GM12864 (cell line): Measurements from ENCODE around the gene ANXA10.

ENCODE experiments used
- DNase-seq: peaks from one replicate; pipeline ENCODE4 v3.0.0-alpha.2; 2011; ENCODE audit warnings: low read depth
- H3K4me3 ChIP-seq: 2 replicates; pipeline ENCODE4 v1.5.1; 2011; ENCODE audit warnings: mild to moderate bottlenecking, low read depth, low read length, control low read depth
- CTCF ChIP-seq: IDR thresholded peaks from 2 replicates; pipeline ENCODE4 v1.5.1; 2011; ENCODE audit warnings: low read depth, mild to moderate bottlenecking, moderate library complexity, low read length, control low read depth, inconsistent platforms; ENCODE audit errors: missing control alignments

The ANXA10 gene

GRCh38 chr4:168167714-168168284 is 75.5 kb downstream of the ANXA10 start:
- DNase-seq, result no peak
- no peak overlapping the region for H3K4me3 ChIP-seq
- no peak for TF ChIP-seq CTCF

- H3K4me3 ChIP-seq, result no peak overlapping the region
- TF ChIP-seq CTCF, result no peak
- no peak for DNase-seq
These were observed 82.0 kb downstream of the ANXA10 start for GRCh38 chr4:168174308-168174707.

- H3K4me3 ChIP-seq, result no peak overlapping the region
- DNase-seq, result no peak
- TF ChIP-seq CTCF, result no peak
These were observed 85.3 kb downstream of the ANXA10 start for GRCh38 chr4:168177546-168178149.

GRCh38 chr4:168183717-168184571 is 91.6 kb downstream of the ANXA10 start:
- peak; percentile 42 for TF ChIP-seq CTCF
- no peak overlapping the region for H3K4me3 ChIP-seq
- peak; percentile 2 for DNase-seq

GRCh38 chr4:168188754-168189153 is 96.4 kb downstream of the ANXA10 start:
- TF ChIP-seq CTCF, result no peak
- peak; percentile 2 for DNase-seq
- H3K4me3 ChIP-seq, result no peak overlapping the region

GRCh38 chr4:168197926-168198325 is 105.6 kb downstream of the ANXA10 start:
- TF ChIP-seq CTCF, result no peak
- DNase-seq, result no peak
- H3K4me3 ChIP-seq, result no peak overlapping the region
